Fibroblast of villous mesenchyme (primary cell): ENCODE measurements around the gene EDAR. TPM values are rescaled to one million over a fixed set of nuclear protein-coding genes. Genes with fewer than 3 reads are reported as not detected.

Experiments used
- DNase-seq: peaks from one replicate; pipeline ENCODE4 v3.0.0-alpha.2; 2010; ENCODE audit warnings: low read depth
- H3K4me3 ChIP-seq: 2 replicates; pipeline ENCODE4 v1.5.1; 2011; ENCODE audit warnings: low read depth, mild to moderate bottlenecking, low read length
- CTCF ChIP-seq: IDR thresholded peaks from 2 replicates; pipeline ENCODE4 v1.5.1; 2012; ENCODE audit warnings: low read depth, mild to moderate bottlenecking, low read length; ENCODE audit not compliant: insufficient read depth
- total RNA-seq: library from RNA; depleted of rRNA; stranded (reverse); fragments of >200 nt; gene quantifications from 2 replicates; pipeline ENCODE4 v1.2.3, GENCODE V29; 2012

Gene EDAR
- total RNA-seq, 1 donor: not detected

GRCh38 chr2:108942231-108942825 lies 46.7 kb downstream of the EDAR start:
- no peak for TF ChIP-seq CTCF
- no peak overlapping the region for H3K4me3 ChIP-seq
- no peak for DNase-seq

- TF ChIP-seq CTCF: no peak
- H3K4me3 ChIP-seq: no peak overlapping the region
- DNase-seq: no peak
Measured at GRCh38 chr2:108941767-108942166, 47.3 kb downstream of the EDAR start.

GRCh38 chr2:108941161-108941665 lies 47.8 kb downstream of the EDAR start:
- H3K4me3 ChIP-seq: no peak overlapping the region
- no peak for DNase-seq
- no peak for TF ChIP-seq CTCF

- H3K4me3 ChIP-seq: no peak overlapping the region
- DNase-seq: no peak
- no peak for TF ChIP-seq CTCF
Measured at GRCh38 chr2:108940156-108940555, 48.9 kb downstream of the EDAR start.

- no peak for DNase-seq
- no peak for TF ChIP-seq CTCF
- H3K4me3 ChIP-seq: no peak overlapping the region
Measured at GRCh38 chr2:108938077-108938710, 50.8 kb downstream of the EDAR start.

- H3K4me3 ChIP-seq: no peak overlapping the region
- no peak for DNase-seq
- TF ChIP-seq CTCF: no peak
Measured at GRCh38 chr2:108937367-108938017, 51.5 kb downstream of the EDAR start.
